Activated T-cell treated with anti-CD3 and anti-CD28 coated beads, Interleukin-2, amount 50 U/mL, for 1 hour (primary cell): ENCODE measurements around the gene SLC5A5.
A peak's percentile ranks its signal among the peaks of the same experiment; 100 is the strongest.
"Not testable (repeated sequence)": the region's sequence is repeated elsewhere in the genome, so short reads cannot be mapped to it uniquely, and the experiment has no call there.

Experiments
- DNase-seq: peaks from one replicate; pipeline ENCODE4 v3.0.0-alpha.2; 2020

SLC5A5 gene

GRCh38 chr19:17872251-17873001, 681 bp downstream of the SLC5A5 start:
- DNase-seq, result peak; percentile 48

- DNase-seq, result peak; percentile 72
These were observed 2.3 kb downstream of the SLC5A5 start for GRCh38 chr19:17873786-17874757.

GRCh38 chr19:17874758-17875135, 3.0 kb downstream of the SLC5A5 start:
- no peak for DNase-seq

- no peak for DNase-seq
These were observed 6.0 kb downstream of the SLC5A5 start for GRCh38 chr19:17877696-17878095.

- DNase-seq, result no peak
These were observed 7.7 kb downstream of the SLC5A5 start for GRCh38 chr19:17879466-17879865.

- no peak for DNase-seq
These were observed 10.0 kb downstream of the SLC5A5 start for GRCh38 chr19:17881701-17882100.

- DNase-seq, result no peak
These were observed 12.1 kb downstream of the SLC5A5 start for GRCh38 chr19:17883627-17884410.

GRCh38 chr19:17886515-17886914, 14.8 kb downstream of the SLC5A5 start:
- DNase-seq, result no peak

- DNase-seq, result not testable (repeated sequence)
These were observed 15.5 kb downstream of the SLC5A5 start for GRCh38 chr19:17887221-17887620.

GRCh38 chr19:17888260-17888659, 16.5 kb downstream of the SLC5A5 start:
- DNase-seq, result no peak

- DNase-seq, result no peak
These were observed 18.0 kb downstream of the SLC5A5 start for GRCh38 chr19:17889609-17890214.

- DNase-seq, result no peak
These were observed 22.0 kb downstream of the SLC5A5 start for GRCh38 chr19:17893766-17894165.

- DNase-seq, result no peak
These were observed 31.0 kb downstream of the SLC5A5 start for GRCh38 chr19:17902701-17903100.

GRCh38 chr19:17908244-17908643, 36.5 kb downstream of the SLC5A5 start:
- DNase-seq, result no peak

- DNase-seq, result no peak
These were observed 37.4 kb downstream of the SLC5A5 start for GRCh38 chr19:17909003-17909732.

- no peak for DNase-seq
These were observed 39.1 kb downstream of the SLC5A5 start for GRCh38 chr19:17910791-17911360.

GRCh38 chr19:17915940-17916593, 44.3 kb downstream of the SLC5A5 start:
- no peak for DNase-seq

- DNase-seq, result not testable (repeated sequence)
These were observed 46.4 kb downstream of the SLC5A5 start for GRCh38 chr19:17918151-17918550.

- not testable (repeated sequence) for DNase-seq
These were observed 47.4 kb downstream of the SLC5A5 start for GRCh38 chr19:17919122-17919521.

- DNase-seq, result no peak
These were observed 48.8 kb downstream of the SLC5A5 start for GRCh38 chr19:17920527-17920926.

GRCh38 chr19:17922138-17922537, 50.4 kb downstream of the SLC5A5 start:
- DNase-seq, result no peak
